NCI-H2081 treated with DMSO at 0.1 percent for 48 hours (cell line): ENCODE data around the gene C1QTNF5.

Experiments used
- DNase-seq: peaks from one replicate; lab custom pipeline; 2025; lab: John Stamatoyannopoulos, UW

Gene C1QTNF5

DNA sequence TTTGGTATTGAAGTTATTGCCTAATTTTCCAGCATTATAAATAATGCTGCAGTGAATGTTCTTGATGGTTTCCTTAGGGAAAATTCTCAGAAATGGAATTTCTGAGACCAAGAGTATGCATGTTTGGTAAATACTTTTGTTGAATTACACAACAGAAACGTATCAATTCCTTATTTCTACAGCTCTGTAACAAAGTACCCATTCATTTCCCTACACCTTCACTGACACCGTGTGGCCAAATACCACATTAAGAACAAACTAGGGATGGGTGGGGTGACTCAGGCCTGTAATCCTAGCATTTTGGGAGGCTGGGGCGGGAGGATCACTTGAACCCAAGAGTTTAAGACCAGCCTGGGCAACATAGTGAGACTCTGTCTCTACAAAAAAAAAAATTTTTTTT is 45.5 kb downstream of the C1QTNF5 start:
- no peak for DNase-seq

DNA sequence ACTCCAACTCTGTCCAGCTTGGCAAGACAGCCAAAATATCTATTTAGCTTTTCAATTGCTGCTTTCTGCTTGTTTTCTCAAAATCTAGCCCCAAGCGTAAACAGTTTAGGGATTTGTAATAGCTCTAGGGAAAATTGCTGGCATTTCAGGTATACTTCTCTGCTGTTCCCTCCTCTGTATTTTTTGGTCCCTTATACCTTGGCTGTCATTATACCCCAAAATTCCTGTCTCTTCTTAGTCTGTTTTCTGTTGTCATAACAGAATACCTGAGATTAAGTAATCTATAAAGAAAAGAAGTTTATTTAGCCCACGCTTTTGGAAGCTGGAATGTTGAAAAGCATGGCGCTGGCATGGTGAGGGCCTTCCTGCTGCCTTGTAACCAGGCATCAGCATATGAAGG is 47.2 kb downstream of the C1QTNF5 start:
- DNase-seq = no peak

DNA sequence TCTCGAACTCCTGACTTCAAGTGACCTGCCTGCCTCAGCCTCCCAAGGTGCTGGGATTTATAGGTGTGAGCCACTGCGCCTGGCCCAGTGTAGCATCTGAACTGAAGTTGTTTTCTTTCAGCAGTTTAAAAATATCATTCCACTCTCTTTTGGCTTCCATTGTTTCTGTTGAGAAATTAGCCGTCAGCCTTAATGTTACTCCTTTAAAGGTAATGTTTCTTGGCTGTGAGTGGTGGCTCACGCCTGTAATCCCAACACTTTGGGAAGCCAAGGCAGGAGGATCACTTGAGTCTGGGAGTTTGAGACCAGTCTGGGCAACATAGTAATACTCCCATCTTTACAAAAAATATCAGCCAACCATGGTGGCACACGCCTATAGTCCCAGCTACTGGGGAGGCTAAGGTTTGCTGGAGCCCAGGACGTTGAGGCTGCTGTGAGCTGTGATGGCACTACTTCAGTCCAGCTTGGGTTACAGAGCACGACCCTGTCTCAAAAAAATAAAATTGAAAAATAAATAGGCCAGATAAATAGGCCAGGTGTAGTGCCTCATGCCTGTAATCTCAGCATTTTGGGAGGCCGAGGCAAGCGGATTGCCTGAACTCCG is 49.7 kb downstream of the C1QTNF5 start:
- DNase-seq = no peak
